K562 (cell line): ENCODE results near the gene MYOM1.

Experiments used
- CHCHD3 ChIP-seq: fragments of 250-450 bp; sonication (Bioruptor Pico); IDR thresholded peaks from 2 replicates; pipeline ENCODE4 v2.1.2; 2022; ENCODE audit warnings: mild to moderate bottlenecking
- CTCF ChIP-seq, 3 experiments: IDR thresholded peaks in 2 of 3; conservative IDR thresholded peaks in 1 of 3; 2 replicates each; pipeline ENCODE4 v1.5.1; 2011 to 2012; ENCODE audit warnings: low read length in 3 of 3, mild to moderate bottlenecking in 3 of 3, control low read depth in 2 of 3, improper control_type of control experiment in 1 of 3, inconsistent platforms in 1 of 3, low read depth in 1 of 3, mixed read lengths in 1 of 3, moderate library complexity in 1 of 3; ENCODE audit not compliant: insufficient read depth in 2 of 3
- FOXJ2 ChIP-seq: fragments of 200-800 bp; sonication (Bioruptor generic); IDR thresholded peaks from 2 replicates; pipeline ENCODE4 v1.6.1; 2016; ENCODE audit warnings: missing genetic modification characterization, missing compliant biosample characterization
- MAFK ChIP-seq: IDR thresholded peaks from 2 replicates; pipeline ENCODE4 v1.6.1; 2011; ENCODE audit warnings: low read length, improper control_type of control experiment
- MEF2D ChIP-seq: conservative IDR thresholded peaks from 2 replicates; pipeline ENCODE4 v1.6.1; 2016; ENCODE audit warnings: low read depth, missing genetic modification characterization, missing compliant biosample characterization
- PKNOX1 ChIP-seq: fragments of 450-650 bp; IDR thresholded peaks from 2 replicates; pipeline ENCODE4 v1.6.1; 2016
- POLR2A ChIP-seq: fragments of 450-650 bp; conservative IDR thresholded peaks from 2 replicates; pipeline ENCODE4 v1.6.1; 2016
- POLR2AphosphoS5 ChIP-seq: IDR thresholded peaks from 2 replicates; pipeline ENCODE4 v1.6.1; 2011; ENCODE audit warnings: mild to moderate bottlenecking, low read depth, low read length, moderate library complexity; ENCODE audit not compliant: control insufficient read depth, insufficient read depth
- SETDB1 ChIP-seq: IDR thresholded peaks from one replicate; pipeline ENCODE4 v1.6.1; 2012; ENCODE audit warnings: low read length, control low read depth, inconsistent platforms
- TARDBP ChIP-seq: fragments of 450-650 bp; IDR thresholded peaks from 2 replicates; pipeline ENCODE4 v1.6.1; 2016
- ZNF121 ChIP-seq: sonication (generic); formaldehyde crosslinking; conservative IDR thresholded peaks from 2 replicates; pipeline ENCODE4 v1.8.0; 2022; ENCODE audit warnings: missing genetic modification reagents

DNA sequence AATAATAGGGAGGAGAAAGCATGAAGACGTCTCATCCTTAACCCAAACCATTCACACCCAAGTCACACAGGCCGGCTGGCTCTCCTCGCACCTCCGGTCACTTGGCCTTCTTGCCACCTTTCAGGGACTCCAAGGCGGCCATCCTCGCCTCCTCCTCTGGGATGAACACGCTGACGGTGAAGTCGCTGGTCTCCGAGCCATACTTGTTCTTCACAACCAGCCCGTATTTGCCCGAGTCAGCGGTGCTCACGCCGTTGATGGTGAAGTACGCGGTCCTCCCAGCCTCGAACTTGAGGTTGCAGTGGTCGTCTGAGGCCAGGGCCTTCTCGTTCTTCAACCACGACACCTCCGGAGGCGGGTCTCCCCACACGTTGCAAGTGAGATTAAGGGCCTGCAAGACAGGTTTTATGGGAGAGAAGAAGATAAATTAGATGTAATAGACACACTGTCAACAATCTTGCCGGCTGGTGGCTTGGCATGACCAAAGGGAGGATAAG lies 152.6 kb downstream of the MYOM1 start:
- TF ChIP-seq MAFK = no peak
- TF ChIP-seq POLR2AphosphoS5 = no peak
- no peak for TF ChIP-seq FOXJ2 (tag)
- no peak for TF ChIP-seq PKNOX1
- no peak for TF ChIP-seq CTCF (IDR thresholded peaks at IDR 0.05 in 2 of 3, conservative IDR thresholded peaks at IDR 0.05 in 1 of 3; ENCODE audit: insufficient read depth in 2 of 3, low read depth in 1 of 3, low read length in 3 of 3)
- TF ChIP-seq ZNF121 = no peak
- TF ChIP-seq POLR2A = no peak
- TF ChIP-seq MEF2D (tag) = no peak
- no peak for TF ChIP-seq TARDBP
- no peak for TF ChIP-seq CHCHD3 (CRISPR knock-in tag)
- TF ChIP-seq SETDB1 = no peak
